Measurements from ENCODE around the gene CDKAL1. TPM values are rescaled to one million over a fixed set of nuclear protein-coding genes. Genes with fewer than 3 reads are reported as not detected.

CDKAL1 gene
- total and polyA plus RNA-seq, 10 of the 15 experiments (the other 5 are each of a cell fraction or from before 2014, with no cell fraction given) = 10.7 to 26.9 (median 17.3) TPM

- TF ChIP-seq, protein P1, sequence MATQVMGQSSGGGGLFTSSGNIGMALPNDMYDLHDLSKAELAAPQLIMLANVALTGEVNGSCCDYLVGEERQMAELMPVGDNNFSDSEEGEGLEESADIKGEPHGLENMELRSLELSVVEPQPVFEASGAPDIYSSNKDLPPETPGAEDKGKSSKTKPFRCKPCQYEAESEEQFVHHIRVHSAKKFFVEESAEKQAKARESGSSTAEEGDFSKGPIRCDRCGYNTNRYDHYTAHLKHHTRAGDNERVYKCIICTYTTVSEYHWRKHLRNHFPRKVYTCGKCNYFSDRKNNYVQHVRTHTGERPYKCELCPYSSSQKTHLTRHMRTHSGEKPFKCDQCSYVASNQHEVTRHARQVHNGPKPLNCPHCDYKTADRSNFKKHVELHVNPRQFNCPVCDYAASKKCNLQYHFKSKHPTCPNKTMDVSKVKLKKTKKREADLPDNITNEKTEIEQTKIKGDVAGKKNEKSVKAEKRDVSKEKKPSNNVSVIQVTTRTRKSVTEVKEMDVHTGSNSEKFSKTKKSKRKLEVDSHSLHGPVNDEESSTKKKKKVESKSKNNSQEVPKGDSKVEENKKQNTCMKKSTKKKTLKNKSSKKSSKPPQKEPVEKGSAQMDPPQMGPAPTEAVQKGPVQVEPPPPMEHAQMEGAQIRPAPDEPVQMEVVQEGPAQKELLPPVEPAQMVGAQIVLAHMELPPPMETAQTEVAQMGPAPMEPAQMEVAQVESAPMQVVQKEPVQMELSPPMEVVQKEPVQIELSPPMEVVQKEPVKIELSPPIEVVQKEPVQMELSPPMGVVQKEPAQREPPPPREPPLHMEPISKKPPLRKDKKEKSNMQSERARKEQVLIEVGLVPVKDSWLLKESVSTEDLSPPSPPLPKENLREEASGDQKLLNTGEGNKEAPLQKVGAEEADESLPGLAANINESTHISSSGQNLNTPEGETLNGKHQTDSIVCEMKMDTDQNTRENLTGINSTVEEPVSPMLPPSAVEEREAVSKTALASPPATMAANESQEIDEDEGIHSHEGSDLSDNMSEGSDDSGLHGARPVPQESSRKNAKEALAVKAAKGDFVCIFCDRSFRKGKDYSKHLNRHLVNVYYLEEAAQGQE (IDR thresholded peaks at IDR 0.05; ENCODE audit: low read depth, low read length) = no peak
Observed at GRCh38 chr6:21135484-21136013, 601.3 kb downstream of the CDKAL1 start (continued).

GRCh38 chr6:21137700-21138335 lies 603.6 kb downstream of the CDKAL1 start:
- FAIRE-seq (no peak), ATAC-seq (no peak), DNase-seq (ENCODE audit: low read depth, low spot score) (no peak)
- Histone ChIP-seq H3K4me2 (ENCODE audit: control insufficient read depth, insufficient read depth) (no peak overlapping the region), H3K4me1 (ENCODE audit: control insufficient read depth, insufficient read depth, low read length) (no peaks in the 10 kb centered on the region), H3K9me3 (replicated peaks; ENCODE audit: control insufficient read depth, insufficient read depth, low read length) (no peaks in the 10 kb centered on the region), H3K27me3 (replicated peaks in 1 of 2; ENCODE audit: control insufficient read depth in 2 of 2, insufficient read depth in 2 of 2, low read length in 1 of 2) (no peaks in the 10 kb centered on the region), H3K9ac (ENCODE audit: control insufficient read depth, insufficient read depth, low read length) (no peak overlapping the region), H2AFZ (ENCODE audit: control insufficient read depth, low read depth, low read length) (no peak overlapping the region), H4K20me1 (ENCODE audit: control insufficient read depth, insufficient read depth) (no peaks in the 10 kb centered on the region), H3K79me2 (ENCODE audit: control insufficient read depth, insufficient read depth, low read length) (no peaks in the 10 kb centered on the region), H3K27ac (ENCODE audit: control insufficient read depth, insufficient read depth) (no peak overlapping the region), H3K36me3 (ENCODE audit: control insufficient read depth in 2 of 2, insufficient read depth in 2 of 2, low read length in 1 of 2) (no peaks in the 10 kb centered on the region), H3K4me3 (no peak overlapping the region)
- CTCF ChIA-PET = interaction anchor here (1.0 kb wide), 1 partner anchor 28 kb away, joined by 3 read pairs; no protein-coding TSS in a partner anchor
- TF ChIP-seq FOS (IDR thresholded peaks at IDR 0.05; ENCODE audit: borderline replicate concordance, extremely low read depth, insufficient read length) = no peak
- TF ChIP-seq EGR1 (IDR thresholded peaks at IDR 0.05; ENCODE audit: borderline replicate concordance in 1 of 2, low read depth in 2 of 2, low read length in 2 of 2) = no peak
- no peak for TF ChIP-seq ZNF384 (IDR thresholded peaks at IDR 0.05; ENCODE audit: borderline replicate concordance, low read depth, low read length)
- TF ChIP-seq SRF (IDR thresholded peaks at IDR 0.05; ENCODE audit: low read depth in 2 of 2, low read length in 2 of 2) = no peak
- RAD21 ChIA-PET (ENCODE audit: unreplicated experiment) = no interaction called here
- WGBS (ENCODE audit: insufficient coverage, insufficient replicate concordance, low lambda C conversion rate, missing lambda C conversion rate) = 98% methylated on average over 2 of the region's 2 CpGs
- BruUV-seq (replicated peaks) = no TSS peak
- in situ Hi-C loops (cut with MboI) = no loop called here
- SMC1A ChIA-PET (ENCODE audit: uncharacterized antibody, unreplicated experiment) = interaction anchor here (1.1 to 1.6 kb wide), 2 partner anchors 10 to 19 kb away, joined by 3 to 4 read pairs; no protein-coding TSS in a partner anchor
- intact Hi-C loops (cut with micrococcal nuclease; ENCODE audit: unreplicated experiment) = no loop called here
- POLR2A ChIA-PET = no interaction called here
